ENCODE data around the gene GDAP2. TPM values are rescaled to one million over a fixed set of nuclear protein-coding genes. Genes with fewer than 3 reads are reported as not detected.

The GDAP2 gene
- total RNA-seq, 1 experiment from 2014 or later = 14.5 TPM

DNA sequence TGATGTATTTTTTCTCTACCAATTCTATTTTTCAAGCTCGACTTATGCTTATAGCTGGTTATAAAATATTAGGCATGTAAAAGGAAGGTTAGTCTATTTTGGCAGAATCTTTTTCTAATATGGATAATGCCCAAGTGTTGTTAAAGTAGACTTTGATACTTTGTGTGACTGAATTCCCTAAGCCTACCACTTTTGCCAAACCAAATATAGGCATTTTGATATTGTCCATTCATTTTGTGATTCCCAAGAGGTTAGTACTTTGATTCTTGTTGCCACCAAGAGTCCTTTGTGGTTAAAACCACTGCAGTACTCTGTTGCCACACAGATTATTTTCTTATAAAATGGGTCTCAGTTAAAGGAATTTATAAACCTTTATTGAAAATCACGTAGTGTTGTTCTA is 4.3 kb upstream of the GDAP2 start:
- H3K36me3 ChIP-seq (ENCODE audit: control insufficient read depth, insufficient read depth, low read length) = peaks cover 36% of the 10 kb centered on the region
- DNase-seq (ENCODE audit: low read depth, low spot score) (no peak), ATAC-seq (no peak)
- intact Hi-C loops (cut with micrococcal nuclease; ENCODE audit: unreplicated experiment) = no loop called here
- CTCF ChIA-PET = no interaction called here
- H3K27ac ChIP-seq (ENCODE audit: low read length) = no peak overlapping the region
- H3K9me3 ChIP-seq (ENCODE audit: control insufficient read depth, insufficient read depth, low read depth, low read length) = no peaks in the 10 kb centered on the region
- TF ChIP-seq REST (IDR thresholded peaks at IDR 0.05; ENCODE audit: insufficient read depth in 1 of 2, low read depth in 2 of 2, low read length in 1 of 2) (no peak), SIN3A (IDR thresholded peaks at IDR 0.05; ENCODE audit: borderline replicate concordance, insufficient read depth, low read depth, low read length) (no peak), TCF7L2 (IDR thresholded peaks at IDR 0.05; ENCODE audit: low read depth, low read length) (no peak), POLR2AphosphoS5 (IDR thresholded peaks at IDR 0.05; ENCODE audit: low read depth, low read length) (no peak)
- TF ChIP-seq, protein P1, sequence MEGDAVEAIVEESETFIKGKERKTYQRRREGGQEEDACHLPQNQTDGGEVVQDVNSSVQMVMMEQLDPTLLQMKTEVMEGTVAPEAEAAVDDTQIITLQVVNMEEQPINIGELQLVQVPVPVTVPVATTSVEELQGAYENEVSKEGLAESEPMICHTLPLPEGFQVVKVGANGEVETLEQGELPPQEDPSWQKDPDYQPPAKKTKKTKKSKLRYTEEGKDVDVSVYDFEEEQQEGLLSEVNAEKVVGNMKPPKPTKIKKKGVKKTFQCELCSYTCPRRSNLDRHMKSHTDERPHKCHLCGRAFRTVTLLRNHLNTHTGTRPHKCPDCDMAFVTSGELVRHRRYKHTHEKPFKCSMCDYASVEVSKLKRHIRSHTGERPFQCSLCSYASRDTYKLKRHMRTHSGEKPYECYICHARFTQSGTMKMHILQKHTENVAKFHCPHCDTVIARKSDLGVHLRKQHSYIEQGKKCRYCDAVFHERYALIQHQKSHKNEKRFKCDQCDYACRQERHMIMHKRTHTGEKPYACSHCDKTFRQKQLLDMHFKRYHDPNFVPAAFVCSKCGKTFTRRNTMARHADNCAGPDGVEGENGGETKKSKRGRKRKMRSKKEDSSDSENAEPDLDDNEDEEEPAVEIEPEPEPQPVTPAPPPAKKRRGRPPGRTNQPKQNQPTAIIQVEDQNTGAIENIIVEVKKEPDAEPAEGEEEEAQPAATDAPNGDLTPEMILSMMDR (IDR thresholded peaks at IDR 0.05) = no peak
- H3K4me3 ChIP-seq (ENCODE audit: low read depth in 2 of 2, low read length in 2 of 2) = no peak overlapping the region
- POLR2A ChIA-PET = no interaction called here
- BruUV-seq (replicated peaks) = no TSS peak
- peaks cover 3% of the 10 kb centered on the region; the same call in 1 of the 2 replicates for H3K4me1 ChIP-seq (ENCODE audit: control insufficient read depth, insufficient read depth, low read length)
- in situ Hi-C loops (cut with HindIII; ENCODE audit: low pct_unique_long_range_greater_than_20kb, low sequenced_read_pairs) = no loop called here
- no peaks in the 10 kb centered on the region for H3K27me3 ChIP-seq (ENCODE audit: control insufficient read depth, insufficient read depth, low read length)

DNA sequence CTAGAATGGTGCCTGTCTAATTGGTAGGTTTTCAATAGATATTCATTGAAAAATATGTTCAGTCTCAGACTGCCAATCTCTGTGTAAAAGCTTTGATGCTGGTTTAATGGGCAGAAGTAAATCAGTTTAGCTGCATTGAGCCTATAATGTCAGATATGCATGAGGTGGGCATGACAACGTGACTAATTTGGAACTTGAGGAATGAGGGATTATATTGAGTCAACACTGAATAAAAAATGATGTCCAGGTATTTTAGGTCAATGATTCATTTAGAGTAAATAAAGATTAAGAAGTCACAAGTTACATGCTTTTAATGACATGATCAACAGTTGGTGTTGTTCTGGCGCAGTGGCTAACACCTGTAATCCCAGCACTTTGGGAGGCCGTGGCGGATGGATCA is 3.2 kb upstream of the GDAP2 start:
- POLR2A ChIA-PET = no interaction called here
- BruUV-seq (replicated peaks) = no TSS peak
- Histone ChIP-seq H3K9me3 (ENCODE audit: control insufficient read depth, insufficient read depth, low read depth, low read length) (no peaks in the 10 kb centered on the region), H3K4me3 (ENCODE audit: low read depth in 2 of 2, low read length in 2 of 2) (no peak overlapping the region), H3K4me1 (ENCODE audit: control insufficient read depth, insufficient read depth, low read length) (peaks cover 10% of the 10 kb centered on the region; the same call in 1 of the 2 replicates), H3K27ac (ENCODE audit: low read length) (no peak overlapping the region), H3K36me3 (ENCODE audit: control insufficient read depth, insufficient read depth, low read length) (peaks cover 36% of the 10 kb centered on the region), H3K27me3 (ENCODE audit: control insufficient read depth, insufficient read depth, low read length) (no peaks in the 10 kb centered on the region)
- CTCF ChIA-PET = no interaction called here
- intact Hi-C loops (cut with micrococcal nuclease; ENCODE audit: unreplicated experiment) = no loop called here
- TF ChIP-seq, protein P1 (IDR thresholded peaks at IDR 0.05) = no peak
- no peak for TF ChIP-seq REST (IDR thresholded peaks at IDR 0.05; ENCODE audit: insufficient read depth in 1 of 2, low read depth in 2 of 2, low read length in 1 of 2)
- no peak for TF ChIP-seq SIN3A (IDR thresholded peaks at IDR 0.05; ENCODE audit: borderline replicate concordance, insufficient read depth, low read depth, low read length)
- no peak for TF ChIP-seq POLR2AphosphoS5 (IDR thresholded peaks at IDR 0.05; ENCODE audit: low read depth, low read length)
- TF ChIP-seq TCF7L2 (IDR thresholded peaks at IDR 0.05; ENCODE audit: low read depth, low read length) = no peak
- ATAC-seq = no peak
- DNase-seq (ENCODE audit: low read depth, low spot score) = no peak
- in situ Hi-C loops (cut with HindIII; ENCODE audit: low pct_unique_long_range_greater_than_20kb, low sequenced_read_pairs) = no loop called here
